Hepatocyte (in vitro differentiated cells): ENCODE measurements around the gene DOK5. TPM values are rescaled to one million over a fixed set of nuclear protein-coding genes. Genes with fewer than 3 reads are reported as not detected.

Experiments
- DNase-seq: peaks from one replicate; pipeline ENCODE4 v3.0.0-alpha.2; 2016; ENCODE audit warnings: low spot score
- H2AFZ ChIP-seq: fragments of 200-600 bp; sonication (generic); 2 replicates; pipeline ENCODE4 v1.6.0; 2016; ENCODE audit warnings: antibody characterized with exemption, mild to moderate bottlenecking
- H3K27ac ChIP-seq: fragments of 200-600 bp; sonication (generic); 2 replicates; pipeline ENCODE4 v1.5.1; 2016; ENCODE audit warnings: mild to moderate bottlenecking
- H3K27me3 ChIP-seq: fragments of 200-600 bp; sonication (generic); 2 replicates; pipeline ENCODE4 v1.6.1; 2016
- H3K36me3 ChIP-seq: fragments of 200-600 bp; sonication (generic); replicated peaks from 2 replicates; pipeline ENCODE4 v1.5.1; 2016; ENCODE audit warnings: low read depth; ENCODE audit not compliant: insufficient read depth
- H3K4me1 ChIP-seq: fragments of 200-600 bp; sonication (generic); 2 replicates; pipeline ENCODE4 v1.5.1; 2016; ENCODE audit warnings: mild to moderate bottlenecking, moderate library complexity; ENCODE audit not compliant: insufficient read depth
- H3K4me2 ChIP-seq: fragments of 200-600 bp; sonication (generic); 2 replicates; pipeline ENCODE4 v1.6.0; 2016
- H3K4me3 ChIP-seq: fragments of 200-600 bp; sonication (generic); 2 replicates; pipeline ENCODE4 v1.5.1; 2016; ENCODE audit warnings: mild to moderate bottlenecking
- H3K79me2 ChIP-seq: fragments of 200-600 bp; sonication (generic); 2 replicates; pipeline ENCODE4 v1.6.0; 2017; ENCODE audit warnings: mild to moderate bottlenecking
- H3K9me2 ChIP-seq: fragments of 200-600 bp; sonication (generic); replicated peaks from 2 replicates; pipeline ENCODE4 v1.6.0; 2017; ENCODE audit warnings: mild to moderate bottlenecking; ENCODE audit not compliant: insufficient read depth
- H3K9me3 ChIP-seq: fragments of 200-600 bp; sonication (generic); 2 replicates; pipeline ENCODE4 v1.5.1; 2016; ENCODE audit warnings: low read depth, mild to moderate bottlenecking
- H4K20me1 ChIP-seq: fragments of 200-600 bp; sonication (generic); 2 replicates; pipeline ENCODE4 v1.6.0; 2016; ENCODE audit warnings: mild to moderate bottlenecking; ENCODE audit not compliant: insufficient read depth, poor library complexity, severe bottlenecking
- EZH2 ChIP-seq: fragments of 200-600 bp; sonication (generic); IDR thresholded peaks from 2 replicates; pipeline ENCODE4 v1.6.1; 2016; ENCODE audit warnings: antibody characterized with exemption, mild to moderate bottlenecking, borderline replicate concordance
- EZH2phosphoT487 ChIP-seq: fragments of 200-600 bp; sonication (generic); IDR thresholded peaks from one replicate; pipeline ENCODE4 v1.6.1; 2018; ENCODE audit warnings: antibody characterized with exemption, mild to moderate bottlenecking, low read depth, moderate library complexity; ENCODE audit not compliant: unreplicated experiment, severe bottlenecking
- WGBS: methylation state at CpG from one replicate; pipeline ENCODE4 v1.1.6; 2016; ENCODE audit warnings: low lambda C conversion rate; ENCODE audit errors: missing lambda C conversion rate; 5-methylcytosine and 5-hydroxymethylcytosine counted together
- polyA plus RNA-seq: library from polyadenylated mRNA; unstranded; fragments of >200 nt; fragmentation: Nextera tagmentation; extraction: Ambion mirVana; gene quantifications from 2 replicates; pipeline ENCODE4 v1.2.1, GENCODE V29; 2016
- total RNA-seq: library from RNA; depleted of rRNA; stranded (reverse); fragments of >200 nt; gene quantifications from 2 replicates; pipeline ENCODE4 v1.2.3, GENCODE V29; 2014
- TF ChIP-seq, protein P1 (sequence below): fragments of 200-600 bp; sonication (generic); IDR thresholded peaks from 2 replicates; pipeline ENCODE4 v1.5.1; 2016; ENCODE audit warnings: antibody characterized with exemption, mild to moderate bottlenecking; ENCODE audit not compliant: poor library complexity

Gene DOK5
- total and polyA plus RNA-seq, 2 experiments from 2014 or later = 7.0 to 7.5 TPM

DNA sequence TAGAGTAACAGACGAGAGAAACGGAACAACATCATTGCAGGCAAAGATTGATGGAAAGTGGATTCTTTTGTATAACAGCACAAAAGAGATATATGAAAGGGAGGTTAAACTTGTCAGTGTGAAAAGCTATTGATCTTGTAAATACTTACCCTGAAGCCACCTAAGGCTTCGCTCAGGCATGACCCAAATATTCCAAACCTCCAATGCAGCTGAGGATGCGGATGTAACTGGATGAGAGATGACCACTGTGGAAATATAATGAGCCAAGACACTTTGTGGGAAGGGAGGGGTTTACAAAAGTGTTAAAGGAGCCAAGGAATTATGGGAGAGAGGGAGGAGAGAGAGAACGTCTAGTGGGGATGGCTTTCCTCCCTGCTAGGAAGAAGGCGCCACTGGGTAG lies 112.0 kb downstream of the DOK5 start:
- WGBS = 91% methylated on average over 6 of the region's 6 CpGs
- no peak overlapping the region for H3K4me2 ChIP-seq

DNA sequence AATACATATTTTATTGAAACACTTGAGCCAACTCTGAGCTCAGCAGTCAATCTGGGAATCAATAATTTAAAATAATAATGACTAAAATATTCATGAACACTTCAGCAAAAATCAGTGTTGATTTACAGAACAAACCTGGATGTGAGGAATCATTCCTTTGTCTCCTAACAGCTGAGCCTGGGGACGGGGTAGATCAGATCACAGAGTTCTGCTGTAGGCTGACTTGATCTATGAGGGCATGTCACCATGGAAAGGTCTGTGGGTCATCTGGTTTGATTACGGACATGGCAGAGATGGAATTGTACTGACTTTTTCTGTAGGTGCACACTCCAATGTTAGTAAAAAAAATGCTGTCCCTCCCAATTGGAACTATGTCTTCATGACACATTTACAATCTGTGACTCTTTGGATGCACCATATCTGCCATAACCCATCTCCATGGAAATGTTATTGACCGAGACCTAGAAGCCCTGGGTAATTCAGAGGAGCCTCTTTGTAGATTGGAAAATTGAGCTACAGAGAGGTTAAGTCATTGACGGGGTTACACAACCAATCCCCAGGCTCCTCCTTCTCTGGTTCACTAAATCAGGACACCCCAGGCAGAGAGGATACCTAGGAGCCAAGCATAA lies 114.1 kb downstream of the DOK5 start:
- no peak for DNase-seq
- Histone ChIP-seq H3K4me2 (no peak overlapping the region), H2AFZ (no peak overlapping the region), H3K9me3 (no peaks in the 10 kb centered on the region), H3K27me3 (no peaks in the 10 kb centered on the region), H3K4me1 (no peaks in the 10 kb centered on the region), H3K79me2 (no peaks in the 10 kb centered on the region), H3K9me2 (no peaks in the 10 kb centered on the region), H3K36me3 (no peaks in the 10 kb centered on the region), H3K27ac (no peak overlapping the region), H4K20me1 (no peaks in the 10 kb centered on the region), H3K4me3 (no peak overlapping the region)
- WGBS = 89% methylated on average over 4 of the region's 4 CpGs
- TF ChIP-seq EZH2 (no peak), EZH2phosphoT487 (no peak)
- TF ChIP-seq, protein P1, sequence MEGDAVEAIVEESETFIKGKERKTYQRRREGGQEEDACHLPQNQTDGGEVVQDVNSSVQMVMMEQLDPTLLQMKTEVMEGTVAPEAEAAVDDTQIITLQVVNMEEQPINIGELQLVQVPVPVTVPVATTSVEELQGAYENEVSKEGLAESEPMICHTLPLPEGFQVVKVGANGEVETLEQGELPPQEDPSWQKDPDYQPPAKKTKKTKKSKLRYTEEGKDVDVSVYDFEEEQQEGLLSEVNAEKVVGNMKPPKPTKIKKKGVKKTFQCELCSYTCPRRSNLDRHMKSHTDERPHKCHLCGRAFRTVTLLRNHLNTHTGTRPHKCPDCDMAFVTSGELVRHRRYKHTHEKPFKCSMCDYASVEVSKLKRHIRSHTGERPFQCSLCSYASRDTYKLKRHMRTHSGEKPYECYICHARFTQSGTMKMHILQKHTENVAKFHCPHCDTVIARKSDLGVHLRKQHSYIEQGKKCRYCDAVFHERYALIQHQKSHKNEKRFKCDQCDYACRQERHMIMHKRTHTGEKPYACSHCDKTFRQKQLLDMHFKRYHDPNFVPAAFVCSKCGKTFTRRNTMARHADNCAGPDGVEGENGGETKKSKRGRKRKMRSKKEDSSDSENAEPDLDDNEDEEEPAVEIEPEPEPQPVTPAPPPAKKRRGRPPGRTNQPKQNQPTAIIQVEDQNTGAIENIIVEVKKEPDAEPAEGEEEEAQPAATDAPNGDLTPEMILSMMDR = no peak

More for the DNA sequence above, 112.0 kb downstream of the DOK5 start:
- Histone ChIP-seq H3K27ac (no peak overlapping the region), H3K79me2 (no peaks in the 10 kb centered on the region), H3K27me3 (no peaks in the 10 kb centered on the region), H3K4me1 (no peaks in the 10 kb centered on the region), H3K9me2 (no peaks in the 10 kb centered on the region), H3K4me3 (no peak overlapping the region), H4K20me1 (no peaks in the 10 kb centered on the region), H2AFZ (no peak overlapping the region), H3K36me3 (no peaks in the 10 kb centered on the region), H3K9me3 (no peaks in the 10 kb centered on the region)
- DNase-seq = no peak
- TF ChIP-seq, protein P1 = no peak
- no peak for TF ChIP-seq EZH2
- TF ChIP-seq EZH2phosphoT487 = no peak

DNA sequence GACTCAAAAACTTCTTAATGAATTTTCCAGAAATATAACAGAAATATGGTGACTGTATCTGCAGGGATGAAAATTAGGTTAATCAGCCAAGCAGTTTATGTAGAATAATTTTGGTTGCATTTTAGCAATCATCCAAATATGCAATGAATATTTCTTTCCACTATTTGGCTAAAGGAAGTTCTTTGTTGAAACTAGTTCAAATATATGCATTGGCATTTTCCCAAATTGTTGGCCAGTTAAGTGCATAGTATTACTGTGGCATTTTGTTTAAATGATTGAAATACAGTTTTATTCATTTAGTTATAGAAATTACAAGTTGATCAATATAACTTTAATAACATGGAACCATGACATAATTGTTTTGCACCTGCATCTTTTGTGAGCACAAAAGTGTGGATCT lies 115.5 kb downstream of the DOK5 start:
- Histone ChIP-seq H3K36me3 (no peaks in the 10 kb centered on the region), H3K27ac (no peak overlapping the region), H3K9me2 (no peaks in the 10 kb centered on the region), H3K4me2 (no peak overlapping the region), H4K20me1 (no peaks in the 10 kb centered on the region), H3K27me3 (no peaks in the 10 kb centered on the region), H3K4me1 (no peaks in the 10 kb centered on the region), H2AFZ (no peak overlapping the region), H3K4me3 (no peak overlapping the region), H3K79me2 (no peaks in the 10 kb centered on the region), H3K9me3 (no peaks in the 10 kb centered on the region)
- TF ChIP-seq EZH2 (no peak), EZH2phosphoT487 (no peak)
- TF ChIP-seq, protein P1 = no peak
- DNase-seq = no peak

DNA sequence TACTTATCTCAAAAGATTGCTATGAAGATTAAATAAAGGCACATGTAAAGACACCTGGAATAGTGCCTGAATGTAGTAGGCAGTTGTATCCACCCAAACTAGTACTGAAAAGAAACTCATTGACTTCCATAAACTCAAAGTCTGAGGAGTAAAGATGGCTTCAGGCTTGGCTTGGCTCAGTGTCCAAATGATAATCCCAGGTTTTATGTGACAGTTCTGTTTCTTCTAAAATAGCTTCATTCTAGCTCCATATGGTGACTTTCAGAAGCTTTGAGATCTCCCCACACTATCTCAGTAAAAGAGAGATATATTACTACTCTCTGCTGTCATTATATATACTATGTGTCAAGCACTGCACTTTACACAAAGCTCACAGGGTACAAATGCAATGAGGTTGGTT lies 121.3 kb downstream of the DOK5 start:
- Histone ChIP-seq H3K36me3 (no peaks in the 10 kb centered on the region), H2AFZ (no peak overlapping the region), H4K20me1 (no peaks in the 10 kb centered on the region), H3K27ac (no peak overlapping the region), H3K79me2 (no peaks in the 10 kb centered on the region), H3K4me2 (no peak overlapping the region), H3K27me3 (no peaks in the 10 kb centered on the region), H3K9me3 (no peaks in the 10 kb centered on the region), H3K9me2 (no peaks in the 10 kb centered on the region), H3K4me3 (no peak overlapping the region), H3K4me1 (no peaks in the 10 kb centered on the region)
- no peak for TF ChIP-seq EZH2
- no peak for DNase-seq
